WTC11 (cell line): ENCODE results near the gene LRRC8C. TPM values are rescaled to one million over a fixed set of nuclear protein-coding genes. Genes with fewer than 3 reads are reported as not detected.

Source experiments
- ATAC-seq: fragments of 200-7000 bp; cut with Tn5 transposase; 2 replicates; pipeline ENCODE4 v1.10.0; 2021; ENCODE audit warnings: mild to moderate bottlenecking, moderate library complexity
- CTCF ChIA-PET: fragments of 300-600 bp; sonication (Branson Sonifier 250); formaldehyde crosslinking; loops from one replicate; lab custom pipeline; 2021; ENCODE audit warnings: antibody characterized with exemption; lab: Charles Lee
- POLR2A ChIA-PET: fragments of 350-600 bp; sonication (Branson Sonifier 250); formaldehyde crosslinking; loops from one replicate; lab custom pipeline; 2021; ENCODE audit warnings: antibody characterized with exemption; lab: Charles Lee
- DNase-seq: peaks from one replicate; pipeline ENCODE4 v3.0.0; 2021; ENCODE audit warnings: low spot score
- H3K27ac Mint-ChIP-seq: 2 replicates; pipeline ENCODE4 v1.8.0; 2021; ENCODE audit warnings: mixed read lengths
- H3K27me3 Mint-ChIP-seq: 2 replicates; pipeline ENCODE4 v1.8.0; 2021; ENCODE audit warnings: low read depth, mild to moderate bottlenecking, moderate library complexity, mixed read lengths
- H3K36me3 Mint-ChIP-seq: 2 replicates; pipeline ENCODE4 v1.8.0; 2021; ENCODE audit warnings: mixed read lengths
- H3K4me1 Mint-ChIP-seq: 2 replicates; pipeline ENCODE4 v1.8.0; 2022; ENCODE audit warnings: mixed read lengths
- H3K4me3 Mint-ChIP-seq: 2 replicates; pipeline ENCODE4 v1.8.0; 2021; ENCODE audit warnings: mild to moderate bottlenecking, moderate library complexity, mixed read lengths
- H3K9me3 Mint-ChIP-seq: 2 replicates; pipeline ENCODE4 v1.8.0; 2021; ENCODE audit warnings: mixed read lengths
- AFF4 ChIP-seq: sonication (generic); formaldehyde crosslinking; IDR thresholded peaks from 2 replicates; pipeline ENCODE4 v1.8.1; 2023; ENCODE audit warnings: mild to moderate bottlenecking, missing genetic modification reagents, borderline replicate concordance
- AR ChIP-seq: fragments of 250-450 bp; sonication (Bioruptor Pico); IDR thresholded peaks from 2 replicates; pipeline ENCODE4 v1.9.0; 2021; ENCODE audit warnings: mild to moderate bottlenecking
- ATF1 ChIP-seq: sonication (generic); formaldehyde crosslinking; IDR thresholded peaks from 2 replicates; pipeline ENCODE4 v1.8.1; 2023; ENCODE audit warnings: mild to moderate bottlenecking, moderate library complexity, missing genetic modification reagents
- EMX1 ChIP-seq: fragments of 250-450 bp; sonication (Bioruptor Pico); IDR thresholded peaks from 2 replicates; pipeline ENCODE4 v1.8.0; 2021; ENCODE audit warnings: mild to moderate bottlenecking
- ESRRA ChIP-seq: sonication (generic); formaldehyde crosslinking; IDR thresholded peaks from 2 replicates; pipeline ENCODE4 v1.8.1; 2022; ENCODE audit warnings: mild to moderate bottlenecking, missing genetic modification reagents, borderline replicate concordance
- JAZF1 ChIP-seq: fragments of 250-450 bp; sonication (Bioruptor Pico); IDR thresholded peaks from 2 replicates; pipeline ENCODE4 v1.9.0; 2021; ENCODE audit warnings: moderate library complexity, mild to moderate bottlenecking, inconsistent platforms
- JUN ChIP-seq: sonication (generic); formaldehyde crosslinking; IDR thresholded peaks from 2 replicates; pipeline ENCODE4 v1.8.0; 2023; ENCODE audit warnings: mild to moderate bottlenecking, missing genetic modification reagents
- MYBL2 ChIP-seq: sonication (generic); formaldehyde crosslinking; IDR thresholded peaks from 2 replicates; pipeline ENCODE4 v1.8.1; 2023; ENCODE audit warnings: mild to moderate bottlenecking, moderate library complexity, missing genetic modification reagents
- NFYB ChIP-seq: sonication (generic); formaldehyde crosslinking; conservative IDR thresholded peaks from 2 replicates; pipeline ENCODE4 v1.8.0; 2022; ENCODE audit warnings: low read depth, missing genetic modification reagents
- NR3C1 ChIP-seq: sonication (generic); formaldehyde crosslinking; conservative IDR thresholded peaks from 2 replicates; pipeline ENCODE4 v1.8.1; 2023; ENCODE audit warnings: low read depth, mild to moderate bottlenecking, missing genetic modification reagents
- SP1 ChIP-seq: sonication (generic); formaldehyde crosslinking; conservative IDR thresholded peaks from 2 replicates; pipeline ENCODE4 v1.8.1; 2022; ENCODE audit warnings: missing genetic modification reagents
- TEAD4 ChIP-seq: sonication (generic); formaldehyde crosslinking; IDR thresholded peaks from 2 replicates; pipeline ENCODE4 v1.8.0; 2022; ENCODE audit warnings: mild to moderate bottlenecking, missing genetic modification reagents
- USF2 ChIP-seq: sonication (generic); formaldehyde crosslinking; IDR thresholded peaks from 2 replicates; pipeline ENCODE4 v1.8.1; 2023; ENCODE audit warnings: mild to moderate bottlenecking, missing genetic modification reagents, moderate library complexity
- ZBTB21 ChIP-seq: sonication (generic); formaldehyde crosslinking; IDR thresholded peaks from 2 replicates; pipeline ENCODE4 v1.8.1; 2023; ENCODE audit warnings: mild to moderate bottlenecking, missing genetic modification reagents, borderline replicate concordance
- total RNA-seq: library from RNA; stranded (reverse); gene quantifications from 3 replicates; pipeline ENCODE4 v1.2.3, GENCODE V29; 2021
- TF ChIP-seq, protein P1 (sequence below): sonication (generic); formaldehyde crosslinking; IDR thresholded peaks from 2 replicates; pipeline ENCODE4 v1.8.1; 2022; ENCODE audit warnings: low read depth, missing genetic modification reagents, borderline replicate concordance
- TF ChIP-seq, protein P2 (sequence below): sonication (generic); formaldehyde crosslinking; IDR thresholded peaks from 2 replicates; pipeline ENCODE4 v1.8.0; 2023; ENCODE audit warnings: missing genetic modification reagents
- TF ChIP-seq, protein P3 (sequence below): fragments of 200-600 bp; IDR thresholded peaks from 2 replicates; pipeline ENCODE4 v1.8.0; 2022; ENCODE audit warnings: antibody characterized with exemption

The LRRC8C gene
- total RNA-seq, 1 experiment from 2014 or later = 1.8 TPM

DNA sequence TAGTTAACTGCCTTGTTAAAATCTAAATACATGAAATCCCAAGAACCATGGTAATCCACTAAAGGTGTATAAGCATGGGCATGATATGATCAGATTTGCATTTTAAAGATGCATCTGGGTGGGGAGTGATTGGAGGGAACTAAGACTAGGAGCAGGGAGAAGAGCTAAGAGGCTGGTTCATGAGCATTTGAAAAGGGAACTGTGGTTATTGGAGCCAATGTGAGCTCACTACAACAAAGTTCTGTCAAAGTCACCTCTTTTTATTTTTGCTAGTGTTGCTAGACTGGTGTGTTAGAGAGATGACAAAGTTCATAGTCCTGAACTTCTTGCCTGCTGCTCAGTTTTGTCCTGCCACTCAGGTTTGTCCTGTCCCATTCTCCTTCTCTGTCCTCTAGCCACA lies 120.8 kb downstream of the LRRC8C start:
- CTCF ChIA-PET = interaction anchor here (2.4 kb wide), 1 partner anchor 9 kb away, joined by 12 read pairs; no protein-coding TSS in a partner anchor
- no peak for TF ChIP-seq ATF1 (CRISPR knock-in tag)
- TF ChIP-seq NFYB (CRISPR knock-in tag) = no peak
- TF ChIP-seq MYBL2 (CRISPR knock-in tag) = no peak
- TF ChIP-seq EMX1 = no peak
- TF ChIP-seq, protein P1, sequence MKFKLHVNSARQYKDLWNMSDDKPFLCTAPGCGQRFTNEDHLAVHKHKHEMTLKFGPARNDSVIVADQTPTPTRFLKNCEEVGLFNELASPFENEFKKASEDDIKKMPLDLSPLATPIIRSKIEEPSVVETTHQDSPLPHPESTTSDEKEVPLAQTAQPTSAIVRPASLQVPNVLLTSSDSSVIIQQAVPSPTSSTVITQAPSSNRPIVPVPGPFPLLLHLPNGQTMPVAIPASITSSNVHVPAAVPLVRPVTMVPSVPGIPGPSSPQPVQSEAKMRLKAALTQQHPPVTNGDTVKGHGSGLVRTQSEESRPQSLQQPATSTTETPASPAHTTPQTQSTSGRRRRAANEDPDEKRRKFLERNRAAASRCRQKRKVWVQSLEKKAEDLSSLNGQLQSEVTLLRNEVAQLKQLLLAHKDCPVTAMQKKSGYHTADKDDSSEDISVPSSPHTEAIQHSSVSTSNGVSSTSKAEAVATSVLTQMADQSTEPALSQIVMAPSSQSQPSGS = no peak
- no peak for TF ChIP-seq JUN (CRISPR knock-in tag)
- TF ChIP-seq JAZF1 (CRISPR knock-in tag) = no peak
- no peak for TF ChIP-seq AFF4 (CRISPR knock-in tag)
- TF ChIP-seq USF2 (CRISPR knock-in tag) = no peak
- TF ChIP-seq, protein P2, sequence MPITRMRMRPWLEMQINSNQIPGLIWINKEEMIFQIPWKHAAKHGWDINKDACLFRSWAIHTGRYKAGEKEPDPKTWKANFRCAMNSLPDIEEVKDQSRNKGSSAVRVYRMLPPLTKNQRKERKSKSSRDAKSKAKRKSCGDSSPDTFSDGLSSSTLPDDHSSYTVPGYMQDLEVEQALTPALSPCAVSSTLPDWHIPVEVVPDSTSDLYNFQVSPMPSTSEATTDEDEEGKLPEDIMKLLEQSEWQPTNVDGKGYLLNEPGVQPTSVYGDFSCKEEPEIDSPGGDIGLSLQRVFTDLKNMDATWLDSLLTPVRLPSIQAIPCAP (CRISPR knock-in tag) = no peak
- TF ChIP-seq ZBTB21 (CRISPR knock-in tag) = no peak
- no peaks in the 10 kb centered on the region for H3K9me3 Mint-ChIP-seq
- H3K36me3 Mint-ChIP-seq = no peaks in the 10 kb centered on the region
- H3K27ac Mint-ChIP-seq = no peak overlapping the region
- peak overlapping the region; percentile 24; the same call in 1 of the 2 replicates for H3K4me3 Mint-ChIP-seq
- POLR2A ChIA-PET = no interaction called here
- DNase-seq = no peak
- no peak for ATAC-seq
- H3K27me3 Mint-ChIP-seq = peaks cover 3% of the 10 kb centered on the region; the same call in 1 of the 2 replicates
- H3K4me1 Mint-ChIP-seq = peaks cover 28% of the 10 kb centered on the region

- Mint-ChIP-seq H3K27ac (no peak overlapping the region), H3K27me3 (peaks cover 3% of the 10 kb centered on the region; the same call in 1 of the 2 replicates), H3K4me1 (peaks cover 28% of the 10 kb centered on the region), H3K36me3 (no peaks in the 10 kb centered on the region), H3K4me3 (no peak overlapping the region), H3K9me3 (no peaks in the 10 kb centered on the region)
- TF ChIP-seq NR3C1 (CRISPR knock-in tag) (no peak), TEAD4 (no peak), AR (CRISPR knock-in tag) (no peak), ESRRA (no peak), USF2 (CRISPR knock-in tag) (no peak), SP1 (CRISPR knock-in tag) (no peak), ZBTB21 (CRISPR knock-in tag) (no peak)
- TF ChIP-seq, protein P3, sequence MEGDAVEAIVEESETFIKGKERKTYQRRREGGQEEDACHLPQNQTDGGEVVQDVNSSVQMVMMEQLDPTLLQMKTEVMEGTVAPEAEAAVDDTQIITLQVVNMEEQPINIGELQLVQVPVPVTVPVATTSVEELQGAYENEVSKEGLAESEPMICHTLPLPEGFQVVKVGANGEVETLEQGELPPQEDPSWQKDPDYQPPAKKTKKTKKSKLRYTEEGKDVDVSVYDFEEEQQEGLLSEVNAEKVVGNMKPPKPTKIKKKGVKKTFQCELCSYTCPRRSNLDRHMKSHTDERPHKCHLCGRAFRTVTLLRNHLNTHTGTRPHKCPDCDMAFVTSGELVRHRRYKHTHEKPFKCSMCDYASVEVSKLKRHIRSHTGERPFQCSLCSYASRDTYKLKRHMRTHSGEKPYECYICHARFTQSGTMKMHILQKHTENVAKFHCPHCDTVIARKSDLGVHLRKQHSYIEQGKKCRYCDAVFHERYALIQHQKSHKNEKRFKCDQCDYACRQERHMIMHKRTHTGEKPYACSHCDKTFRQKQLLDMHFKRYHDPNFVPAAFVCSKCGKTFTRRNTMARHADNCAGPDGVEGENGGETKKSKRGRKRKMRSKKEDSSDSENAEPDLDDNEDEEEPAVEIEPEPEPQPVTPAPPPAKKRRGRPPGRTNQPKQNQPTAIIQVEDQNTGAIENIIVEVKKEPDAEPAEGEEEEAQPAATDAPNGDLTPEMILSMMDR = no peak
- DNase-seq (no peak), ATAC-seq (no peak)
- POLR2A ChIA-PET = no interaction called here
- CTCF ChIA-PET = interaction anchor here (1.1 kb wide), 1 partner anchor 9 kb away, joined by 3 read pairs; no protein-coding TSS in a partner anchor
These were observed 121.6 kb downstream of the LRRC8C start for GRCh38 chr1:89754518-89754917.
